ENCODE results near the gene PLXNA3.
A peak's percentile ranks its signal among the peaks of the same experiment; 100 is the strongest.

The PLXNA3 gene

DNA sequence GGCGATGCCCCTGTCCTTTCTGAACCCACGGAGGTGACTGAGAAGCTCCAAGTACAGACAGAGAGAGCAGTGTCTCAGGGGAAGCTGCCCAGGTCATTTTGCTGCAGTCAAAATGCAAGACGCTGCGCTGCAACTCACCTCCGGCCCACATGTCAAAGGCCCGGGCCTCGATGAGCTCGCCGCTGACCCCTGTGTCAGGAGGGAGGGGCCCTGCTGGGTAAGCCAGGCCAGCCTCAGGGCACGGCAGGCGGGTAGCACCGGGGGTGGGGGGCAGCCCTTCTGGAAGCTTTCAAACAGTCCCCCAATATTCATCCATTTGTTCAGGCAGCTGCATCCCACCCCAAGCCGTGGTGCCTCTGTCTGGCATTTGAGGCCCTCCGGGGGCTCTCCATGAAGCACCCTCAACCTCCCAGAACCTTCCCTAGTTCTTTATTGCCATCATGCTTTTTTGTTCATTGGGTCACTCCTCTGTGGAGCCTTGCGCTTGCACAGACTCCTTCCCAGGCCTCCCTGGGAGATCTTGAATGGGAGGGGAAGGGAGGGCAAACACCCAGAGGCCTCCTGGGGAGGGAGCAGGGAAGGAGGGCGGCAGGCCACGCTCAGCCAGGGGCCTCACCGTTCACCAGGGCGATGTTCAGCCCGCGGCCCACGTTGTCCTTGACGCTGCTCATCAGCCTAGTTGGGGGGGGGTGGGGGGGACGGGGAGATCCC is 49.7 kb downstream of the PLXNA3 start:
- DNase-seq, result no peak

DNA sequence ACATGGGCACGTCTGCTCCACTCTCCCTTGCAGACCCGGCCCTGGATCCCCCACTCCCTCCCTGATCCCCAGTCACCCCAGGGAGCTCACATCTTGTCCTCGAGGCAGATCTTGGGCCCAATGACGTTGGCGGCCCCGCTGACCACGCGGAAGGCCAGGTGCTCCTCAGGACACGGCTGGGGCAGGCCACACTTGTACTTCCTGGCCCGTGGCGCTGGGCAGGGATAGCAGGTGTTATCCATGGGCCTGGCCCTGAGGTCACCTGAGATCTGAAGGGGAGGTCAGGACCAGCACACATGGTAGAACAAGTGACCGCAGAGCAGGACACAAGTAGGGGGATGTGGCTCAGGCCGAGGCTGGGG is 50.3 kb downstream of the PLXNA3 start:
- no peak for DNase-seq

DNA sequence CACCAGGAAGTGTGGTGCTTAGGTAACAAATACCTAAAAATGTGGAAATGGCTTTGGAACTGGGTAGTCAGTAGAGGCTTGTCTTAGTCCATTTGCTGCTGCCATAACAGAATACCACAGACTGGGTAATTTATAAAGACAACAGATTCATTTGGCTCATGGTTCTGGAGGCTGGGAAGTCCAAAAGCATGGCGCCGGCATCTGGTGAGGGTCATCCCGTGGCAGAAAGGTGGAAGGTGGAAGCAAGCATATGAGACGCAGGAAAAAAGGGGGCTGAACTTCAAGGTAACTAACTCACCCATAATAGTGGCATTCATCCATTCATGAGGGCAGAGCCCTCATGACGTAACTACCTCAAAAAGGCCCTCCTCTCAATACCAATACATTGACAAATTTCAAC is 51.4 kb downstream of the PLXNA3 start:
- no peak for DNase-seq

DNA sequence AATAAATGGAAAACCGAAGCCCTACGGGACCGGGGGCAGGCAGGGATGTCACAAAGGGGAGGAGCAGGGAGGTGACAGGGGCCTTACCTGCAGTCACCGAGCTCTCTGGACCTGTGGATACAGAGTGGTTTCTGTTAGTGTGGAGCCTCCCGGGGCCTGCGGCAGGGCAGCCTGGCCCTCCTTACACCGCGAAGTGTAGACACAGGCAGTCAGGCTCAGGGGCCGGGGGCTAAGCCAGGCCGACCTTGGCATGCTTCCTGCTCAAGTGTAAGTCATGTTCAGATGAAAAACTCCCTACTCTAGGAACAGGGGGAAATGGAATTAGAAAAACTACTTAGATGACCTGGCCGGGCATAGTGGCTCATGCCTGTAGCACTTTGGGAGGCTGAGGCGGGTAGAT is 53.7 kb downstream of the PLXNA3 start:
- no peak for DNase-seq

DNA sequence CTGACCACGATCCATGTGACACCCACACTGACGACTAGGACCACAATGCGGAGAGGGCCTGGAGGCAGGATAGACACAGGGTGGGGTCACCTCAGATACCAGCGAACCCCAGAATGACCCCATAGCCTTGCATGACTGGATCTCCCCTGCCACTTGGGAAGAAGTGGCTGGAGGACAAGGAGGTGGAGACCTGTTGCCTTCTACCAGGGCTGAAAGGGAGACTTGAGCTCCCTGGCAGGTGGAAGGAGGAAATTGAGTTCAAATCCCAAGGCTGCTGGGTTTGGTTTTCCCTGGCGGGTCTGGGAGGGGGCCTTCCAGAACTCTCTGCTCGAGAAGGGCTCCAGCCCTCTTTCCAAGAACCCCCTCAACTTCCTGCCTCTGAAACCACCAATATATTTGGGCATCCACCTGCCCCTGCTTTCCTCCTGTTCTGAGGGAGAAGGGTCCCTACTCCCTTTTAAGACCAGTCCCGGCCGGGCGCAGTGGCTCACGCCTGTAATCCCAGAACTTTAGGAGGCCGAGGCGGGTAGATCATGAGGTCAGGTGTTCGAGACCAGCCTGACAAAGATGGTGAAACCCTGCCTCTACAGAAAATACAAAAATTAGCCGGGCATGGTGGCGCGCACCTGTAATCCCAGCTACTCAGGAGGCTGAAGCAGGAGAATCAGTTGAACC is 54.9 kb downstream of the PLXNA3 start:
- no peak for DNase-seq

DNA sequence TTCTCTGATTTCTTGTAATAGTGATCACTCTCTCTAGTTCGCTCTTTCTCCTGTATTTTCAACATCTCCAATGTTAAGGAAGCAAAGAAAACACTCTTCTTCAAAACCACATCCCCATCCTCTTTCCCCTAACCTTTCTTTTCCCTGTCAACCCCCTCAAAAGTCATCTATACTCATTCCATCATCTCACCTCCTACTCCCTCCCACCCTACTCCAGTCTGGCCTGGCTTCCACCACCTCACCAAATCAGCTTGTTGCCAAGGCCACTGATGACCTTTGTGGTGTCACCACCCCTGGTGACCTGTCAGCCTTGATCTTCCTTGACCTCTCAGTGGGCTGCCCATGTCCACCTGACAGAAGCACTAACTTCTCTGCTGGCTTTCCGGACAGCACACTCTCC is 55.6 kb downstream of the PLXNA3 start:
- no peak for DNase-seq

DNA sequence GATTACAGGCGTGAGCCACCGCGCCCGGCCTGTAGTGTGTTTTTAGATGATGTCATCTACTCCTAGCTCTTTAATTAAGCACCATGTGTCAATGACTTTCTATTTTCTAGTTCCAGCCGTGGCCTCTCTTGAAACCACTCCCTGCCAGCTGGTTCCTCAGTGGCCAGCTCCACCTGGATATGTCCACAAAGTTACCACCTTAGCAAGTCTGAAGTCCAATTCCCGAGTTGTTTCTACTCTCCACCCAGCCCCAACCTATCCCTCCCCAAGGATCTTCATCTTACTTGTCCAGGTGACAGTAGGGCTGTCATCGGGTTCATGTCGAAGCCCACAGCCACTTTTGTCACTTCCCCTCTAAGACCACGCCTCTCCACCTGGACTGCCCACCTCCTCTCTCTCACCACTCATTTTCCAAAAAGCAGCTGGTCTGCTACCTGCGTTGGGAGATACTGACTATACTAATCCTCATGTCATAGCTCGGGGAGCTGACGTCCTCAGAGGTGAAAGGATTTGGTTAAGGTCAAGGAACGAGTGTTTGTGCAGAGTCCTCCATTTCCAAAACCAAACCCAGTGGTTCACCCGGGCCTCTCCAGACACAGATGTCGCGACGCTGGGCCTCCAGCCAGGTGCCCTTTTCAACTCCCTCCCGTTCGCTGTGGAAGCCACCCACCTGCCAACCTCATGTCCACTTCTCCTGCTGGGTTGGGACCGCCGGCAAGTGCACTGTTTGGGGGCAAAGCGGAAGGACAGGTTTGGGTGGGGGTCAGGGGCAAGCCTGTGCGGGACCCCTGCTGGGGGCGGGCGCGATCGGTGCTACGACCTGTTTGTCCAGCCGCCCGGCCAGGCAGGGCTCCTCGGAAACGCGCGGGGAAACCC is 57.2 kb downstream of the PLXNA3 start:
- DNase-seq, result peak; percentile 45 to 49

DNA sequence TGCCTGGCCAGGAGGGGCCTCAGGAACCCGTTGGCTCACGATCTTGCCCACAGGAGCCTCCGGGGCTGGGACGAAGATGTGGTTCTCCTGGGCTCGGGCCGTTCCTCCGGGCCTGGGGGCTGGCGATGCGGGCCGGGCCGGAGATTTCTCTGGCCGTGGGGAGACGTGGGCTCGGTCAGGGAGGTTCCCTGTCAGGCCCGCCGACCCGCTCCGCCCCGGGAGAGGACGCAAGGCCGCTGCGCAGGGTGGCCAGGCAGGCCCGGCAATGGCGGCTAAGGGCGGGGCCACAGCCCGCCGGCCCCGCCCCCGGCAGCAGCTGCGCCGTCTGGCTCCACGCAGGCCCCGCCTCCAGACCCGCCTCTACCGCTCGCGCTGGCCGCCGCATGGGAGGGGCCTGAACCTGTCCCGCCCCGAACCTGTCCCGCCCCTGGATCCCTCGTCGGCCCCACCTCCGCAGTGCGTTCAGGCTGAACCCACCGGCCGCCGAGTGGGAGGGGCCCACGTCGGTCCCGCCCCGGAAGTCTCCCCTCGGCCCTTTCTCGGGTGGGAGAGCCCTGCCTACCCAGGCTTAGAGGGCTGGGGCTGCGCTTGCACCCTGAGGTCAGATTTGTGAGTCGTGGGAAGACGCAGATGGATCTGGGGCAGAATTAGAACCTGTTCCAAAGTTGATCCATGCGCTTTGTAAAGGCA is 58.0 kb downstream of the PLXNA3 start, which contains the start of gene FAM3A:
TSS of gene FAM3A (minus strand) at position 267 of the 690 bp plus-strand sequence. CDS start 460 bp downstream, outside the sequence.
- peak; percentile 95 to 97 for DNase-seq

DNA sequence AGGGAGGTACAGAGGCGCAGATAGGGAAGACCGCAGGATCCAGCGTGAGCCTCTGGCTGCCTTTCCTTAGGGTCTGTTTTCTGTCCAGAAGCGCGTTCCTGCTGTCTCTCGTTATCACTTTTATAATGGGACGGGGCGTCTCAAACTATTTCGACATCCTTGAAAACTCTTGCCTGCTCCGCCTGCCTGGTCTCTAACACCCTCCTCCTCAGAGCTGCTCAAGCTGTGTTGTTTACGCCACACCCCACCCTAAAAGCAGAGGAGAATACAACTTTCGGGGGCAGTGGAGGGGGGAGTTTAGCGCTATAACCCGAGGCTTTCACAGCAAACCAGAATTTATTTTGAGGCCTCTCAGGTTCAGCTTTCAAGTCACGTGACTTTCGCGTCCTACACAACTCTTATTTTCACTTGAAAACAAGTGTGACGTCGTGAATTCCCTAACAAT is 58.6 kb downstream of the PLXNA3 start:
- DNase-seq, result no peak

DNA sequence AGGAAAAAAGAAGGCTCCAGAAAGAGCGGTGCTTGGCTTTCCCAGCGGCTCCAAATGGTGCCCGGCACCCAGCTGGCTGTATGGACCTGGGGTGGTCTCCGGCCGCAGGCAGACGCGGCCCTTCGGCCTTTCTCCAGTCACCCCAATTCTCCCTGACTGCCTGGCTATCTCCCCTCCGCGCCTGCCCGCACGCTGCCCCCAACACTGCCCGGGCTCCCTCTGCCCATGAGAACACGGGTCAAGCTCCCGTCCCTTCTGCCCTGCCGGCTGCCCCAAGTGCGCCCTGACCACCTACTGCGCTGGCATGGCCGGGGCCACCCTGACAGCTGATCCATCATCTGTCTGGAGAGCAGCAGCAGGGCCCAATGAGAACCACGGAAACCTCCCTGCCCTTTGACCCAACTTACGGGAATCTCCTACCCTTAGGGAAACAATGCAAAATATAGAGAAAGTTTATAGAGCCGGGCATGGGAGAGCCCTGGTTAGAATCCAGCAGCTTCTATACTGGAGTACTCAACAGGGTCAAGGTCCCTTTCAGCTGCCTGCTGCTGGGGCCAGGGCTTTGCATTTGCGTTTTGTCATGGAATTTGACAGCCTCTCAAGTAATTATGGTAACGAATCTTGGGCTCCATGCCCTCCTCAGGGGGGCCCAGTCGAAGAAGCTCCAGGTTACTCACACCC is 59.2 kb downstream of the PLXNA3 start:
- no peak for DNase-seq

DNA sequence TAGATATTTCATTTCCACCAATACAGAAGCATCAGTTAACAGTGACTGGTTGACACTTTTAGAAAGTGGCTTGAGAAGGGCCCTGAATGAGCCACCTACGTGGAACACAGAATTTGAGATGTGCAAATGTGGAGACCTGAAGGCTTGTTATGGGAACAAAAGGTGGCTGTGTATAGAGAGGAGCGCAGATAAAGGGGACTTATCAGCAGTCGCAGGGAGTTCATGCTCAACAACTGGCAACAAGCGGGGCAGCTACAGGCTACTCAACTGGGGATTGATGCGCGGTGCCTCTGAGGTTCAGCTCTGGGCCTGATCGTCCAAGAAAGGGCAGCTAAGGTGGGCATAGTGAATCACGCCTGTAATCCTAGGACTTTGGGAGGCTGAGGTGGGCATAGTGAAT is 61.3 kb downstream of the PLXNA3 start:
- DNase-seq, result no peak

DNA sequence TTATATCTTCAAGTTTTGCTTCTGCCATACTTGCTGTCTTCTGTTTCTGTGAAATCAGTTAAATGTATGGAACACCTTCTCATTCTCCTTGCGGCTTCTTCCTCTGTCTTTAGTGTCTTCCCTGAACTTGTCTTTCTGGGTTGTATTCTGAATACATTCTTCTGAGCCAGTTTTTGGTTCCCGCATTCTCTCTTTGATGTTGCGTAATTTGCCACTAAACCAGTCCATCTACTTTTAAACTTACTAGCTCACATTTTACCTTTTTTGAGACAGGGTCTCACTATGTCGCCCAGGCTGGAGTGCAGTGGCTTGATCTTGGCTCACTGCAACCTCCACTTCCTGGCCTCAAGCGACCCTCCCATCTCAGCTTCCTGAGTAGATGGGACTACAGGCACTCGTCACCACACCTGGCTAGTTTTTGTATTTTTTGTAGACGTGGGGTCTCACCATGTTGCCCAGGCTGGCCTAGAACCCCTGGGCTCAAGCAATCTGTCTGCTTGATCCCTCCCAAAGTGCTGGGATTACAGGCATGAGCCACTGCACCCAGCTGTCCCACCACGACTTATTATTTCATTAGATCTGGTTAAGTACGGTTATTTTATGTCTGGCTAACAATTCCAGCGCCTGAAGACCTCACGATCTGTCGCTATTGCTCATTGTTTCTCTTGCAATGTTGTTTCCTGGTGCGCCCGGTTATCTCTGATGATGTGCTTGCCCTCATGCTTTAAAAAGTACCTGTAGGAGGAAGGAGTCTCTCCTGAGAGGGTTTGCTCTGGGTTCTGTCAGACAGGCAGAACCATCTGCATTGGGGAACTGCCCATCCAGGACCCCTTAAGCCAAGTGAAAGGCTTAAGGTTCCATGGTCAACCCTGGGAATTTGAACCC is 67.8 kb downstream of the PLXNA3 start:
- no peak for DNase-seq

DNA sequence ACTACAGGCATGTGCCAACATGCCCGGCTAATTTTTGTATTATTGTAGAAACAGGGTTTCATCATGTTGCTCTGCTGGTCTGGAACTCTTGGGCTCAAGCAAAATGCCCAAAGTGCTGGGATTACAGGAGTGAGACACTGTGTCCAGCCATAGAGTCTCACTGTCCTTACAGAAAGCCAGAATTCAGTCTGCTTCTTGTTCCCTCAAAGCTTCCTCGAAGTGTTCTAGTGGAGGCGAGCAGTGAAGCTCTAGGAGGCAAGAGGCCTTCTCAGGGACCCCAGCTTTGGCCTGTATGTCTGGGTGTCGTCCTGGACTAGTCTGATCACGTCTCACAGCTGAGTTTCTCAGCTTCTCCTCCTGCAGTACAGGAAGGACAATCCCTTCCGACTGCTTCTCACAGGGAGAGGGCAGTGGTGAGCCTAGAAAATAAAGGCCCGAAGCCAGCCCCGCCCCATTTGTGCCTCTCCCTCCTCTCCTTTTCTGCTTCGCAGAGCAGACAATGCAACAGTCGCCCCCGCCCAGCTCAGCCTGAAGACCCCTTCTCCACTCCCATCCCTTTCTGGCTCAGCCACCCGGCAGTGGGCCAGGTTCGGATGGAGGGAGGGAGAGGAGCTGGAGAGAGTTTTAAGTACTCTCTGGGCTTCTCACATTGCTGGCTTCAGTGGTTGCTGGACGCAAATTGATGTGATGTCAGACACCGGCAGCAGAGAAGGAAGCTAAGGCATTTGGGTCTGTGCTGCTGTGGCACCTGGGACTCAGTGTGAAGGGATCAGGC is 69.0 kb downstream of the PLXNA3 start:
- peak; percentile 73 to 76 for DNase-seq

All from activated T-cell treated with anti-CD3 and anti-CD28 coated beads, Interleukin-2, amount 50 U/mL, for 48 hours (primary cell).